Body of pancreas (tissue), 4 donors: ENCODE measurements around the gene CD58.
"Not testable (repeated sequence)": the region's sequence is repeated elsewhere in the genome, so short reads cannot be mapped to it uniquely, and the experiment has no call there.

Experiments used
- POLR2A ChIP-seq, 3 donors: fragments of 450-650 bp; IDR thresholded peaks; one replicate each; pipeline ENCODE4 v1.6.1; 2016; ENCODE audit warnings: antibody characterized with exemption in 3 of 3, mild to moderate bottlenecking in 2 of 3
- TF ChIP-seq, protein P1 (sequence below), 7 experiments: fragments of 450-650 bp in 4 of 7; fragments of 200-600 bp in 3 of 7; sonication (generic) in 3 of 7; IDR thresholded peaks; one replicate each; pipeline ENCODE4 v1.5.1; 2016 to 2019; ENCODE audit warnings: antibody characterized with exemption in 7 of 7

DNA sequence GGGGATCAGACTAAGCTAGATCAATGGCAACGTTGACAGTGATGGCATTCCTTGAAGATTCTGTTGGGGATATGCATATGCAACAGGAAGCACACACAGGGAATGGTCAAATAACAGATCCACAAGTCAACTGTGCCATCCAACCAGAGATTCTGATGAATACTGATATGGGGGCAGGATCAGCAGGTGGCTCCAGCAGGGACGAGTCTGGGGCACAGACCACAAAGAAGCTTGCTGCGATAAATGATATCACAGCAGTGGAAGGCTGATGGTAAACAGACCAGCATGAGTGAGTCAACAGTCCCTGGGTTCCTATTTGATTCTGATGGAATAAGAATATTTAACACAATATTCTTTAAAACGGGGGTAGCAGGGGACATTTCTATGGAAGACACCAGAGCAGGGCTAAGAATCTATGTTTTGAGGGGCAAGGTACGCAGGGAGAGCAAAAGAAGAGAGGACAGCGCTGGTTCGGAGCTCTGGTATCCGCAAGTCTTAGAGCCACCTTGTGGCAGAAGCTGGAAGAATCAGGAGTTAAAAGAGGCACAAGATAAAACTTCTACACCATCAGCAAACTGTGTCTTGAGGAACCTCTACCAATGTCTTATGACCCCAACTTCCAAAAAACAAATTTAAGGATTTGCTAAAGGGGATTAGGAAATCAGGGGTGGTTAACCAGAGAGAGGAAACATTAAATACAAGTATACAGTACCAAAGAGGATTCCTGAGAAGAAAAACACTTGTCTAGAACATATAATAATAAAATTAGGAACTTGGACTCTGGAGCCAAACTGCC lies 25.3 kb upstream of the CD58 start:
- TF ChIP-seq, protein P1, sequence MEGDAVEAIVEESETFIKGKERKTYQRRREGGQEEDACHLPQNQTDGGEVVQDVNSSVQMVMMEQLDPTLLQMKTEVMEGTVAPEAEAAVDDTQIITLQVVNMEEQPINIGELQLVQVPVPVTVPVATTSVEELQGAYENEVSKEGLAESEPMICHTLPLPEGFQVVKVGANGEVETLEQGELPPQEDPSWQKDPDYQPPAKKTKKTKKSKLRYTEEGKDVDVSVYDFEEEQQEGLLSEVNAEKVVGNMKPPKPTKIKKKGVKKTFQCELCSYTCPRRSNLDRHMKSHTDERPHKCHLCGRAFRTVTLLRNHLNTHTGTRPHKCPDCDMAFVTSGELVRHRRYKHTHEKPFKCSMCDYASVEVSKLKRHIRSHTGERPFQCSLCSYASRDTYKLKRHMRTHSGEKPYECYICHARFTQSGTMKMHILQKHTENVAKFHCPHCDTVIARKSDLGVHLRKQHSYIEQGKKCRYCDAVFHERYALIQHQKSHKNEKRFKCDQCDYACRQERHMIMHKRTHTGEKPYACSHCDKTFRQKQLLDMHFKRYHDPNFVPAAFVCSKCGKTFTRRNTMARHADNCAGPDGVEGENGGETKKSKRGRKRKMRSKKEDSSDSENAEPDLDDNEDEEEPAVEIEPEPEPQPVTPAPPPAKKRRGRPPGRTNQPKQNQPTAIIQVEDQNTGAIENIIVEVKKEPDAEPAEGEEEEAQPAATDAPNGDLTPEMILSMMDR (IDR thresholded peaks at IDR 0.05), result peak in 6 of 7 experiments; percentile 30 to 54 (median 41)
- not testable (repeated sequence) for TF ChIP-seq POLR2A (IDR thresholded peaks at IDR 0.05)
